T-helper 1 cell treated with Interleukin-12 subunit alpha and Interleukin-12 subunit beta and Interleukin-4 antibody, amounts not matched to agents 30 ng/mL and 1 ng/mL, for 36 hours (primary cell): Measurements from ENCODE around the gene GALNT15. TPM values are rescaled to one million over a fixed set of nuclear protein-coding genes. Genes with fewer than 3 reads are reported as not detected.

Source experiments
- intact Hi-C: fragments of 100-400 bp; cut with micrococcal nuclease; formaldehyde crosslinking; loops from one replicate; pipeline ENCODE4 v1.15.1; 2024
- total RNA-seq: library from RNA; stranded (reverse); gene quantifications from 2 replicates; pipeline ENCODE4 v1.2.3, GENCODE V29; 2022

GALNT15 gene
- total RNA-seq, 1 donor from 2014 or later = not detected

GRCh38 chr3:16279010-16279801 is 104.7 kb downstream of the GALNT15 start:
- intact Hi-C loops = no loop called here

GRCh38 chr3:16280671-16281070 is 106.2 kb downstream of the GALNT15 start:
- intact Hi-C loops = no loop called here

Other genes starting within 250 kb of the GALNT15 start
- 21.2 and 22.2 TPM in 2 replicates for gene DPH3, start 90.3 kb downstream of the GALNT15 start, total RNA-seq
- gene OXNAD1, start 90.5 kb downstream of the GALNT15 start, total RNA-seq = 76.6 and 78.0 TPM in 2 replicates